ENCODE data around the gene SERPINB13. TPM values are rescaled to one million over a fixed set of nuclear protein-coding genes. Genes with fewer than 3 reads are reported as not detected.
A peak's percentile ranks its signal among the peaks of the same experiment; 100 is the strongest.

Gene SERPINB13
- total RNA-seq, 1 donor from 2014 or later = not detected

DNA sequence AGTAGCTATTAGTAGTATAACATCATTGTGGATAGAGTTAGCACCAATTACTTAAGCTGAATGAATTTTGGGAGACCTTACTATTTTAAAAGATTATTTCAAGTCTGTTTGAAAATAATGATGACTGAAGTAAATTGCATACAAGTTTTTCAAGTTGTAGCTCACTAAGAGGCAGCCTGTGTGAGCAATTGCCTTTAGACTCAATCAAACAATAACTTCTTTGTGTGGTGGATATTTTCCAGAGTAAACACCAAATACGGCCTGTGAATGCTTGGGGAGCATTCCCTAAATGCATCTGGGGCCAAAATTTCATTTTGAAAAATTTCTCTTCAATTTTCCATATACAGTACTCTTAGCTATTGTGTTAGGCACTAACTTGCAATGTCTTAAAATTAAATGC, 37.1 kb upstream of the SERPINB13 start:
- TF ChIP-seq, protein P1, sequence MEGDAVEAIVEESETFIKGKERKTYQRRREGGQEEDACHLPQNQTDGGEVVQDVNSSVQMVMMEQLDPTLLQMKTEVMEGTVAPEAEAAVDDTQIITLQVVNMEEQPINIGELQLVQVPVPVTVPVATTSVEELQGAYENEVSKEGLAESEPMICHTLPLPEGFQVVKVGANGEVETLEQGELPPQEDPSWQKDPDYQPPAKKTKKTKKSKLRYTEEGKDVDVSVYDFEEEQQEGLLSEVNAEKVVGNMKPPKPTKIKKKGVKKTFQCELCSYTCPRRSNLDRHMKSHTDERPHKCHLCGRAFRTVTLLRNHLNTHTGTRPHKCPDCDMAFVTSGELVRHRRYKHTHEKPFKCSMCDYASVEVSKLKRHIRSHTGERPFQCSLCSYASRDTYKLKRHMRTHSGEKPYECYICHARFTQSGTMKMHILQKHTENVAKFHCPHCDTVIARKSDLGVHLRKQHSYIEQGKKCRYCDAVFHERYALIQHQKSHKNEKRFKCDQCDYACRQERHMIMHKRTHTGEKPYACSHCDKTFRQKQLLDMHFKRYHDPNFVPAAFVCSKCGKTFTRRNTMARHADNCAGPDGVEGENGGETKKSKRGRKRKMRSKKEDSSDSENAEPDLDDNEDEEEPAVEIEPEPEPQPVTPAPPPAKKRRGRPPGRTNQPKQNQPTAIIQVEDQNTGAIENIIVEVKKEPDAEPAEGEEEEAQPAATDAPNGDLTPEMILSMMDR (IDR thresholded peaks at IDR 0.05) = no peak

DNA sequence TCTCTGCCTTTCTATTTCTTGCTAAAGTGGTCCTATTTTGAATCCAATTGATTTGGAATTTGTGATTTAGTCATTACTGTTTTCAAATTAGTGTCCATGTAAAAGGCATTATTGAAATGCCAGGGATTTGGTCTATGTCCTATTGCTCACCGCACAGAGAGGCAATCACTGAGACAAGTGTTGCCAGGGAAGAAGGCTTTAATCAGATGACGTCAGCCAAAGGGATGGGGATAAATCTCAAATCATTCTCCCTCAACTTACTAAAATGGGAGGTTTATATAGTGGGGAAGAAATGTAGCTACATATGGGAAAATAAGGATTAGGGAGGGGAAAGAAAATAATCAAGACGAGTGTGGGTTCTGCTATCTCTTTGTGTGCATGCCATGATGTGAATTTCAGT, 35.4 kb upstream of the SERPINB13 start:
- no peaks in the 10 kb centered on the region for H3K9me3 ChIP-seq
- TF ChIP-seq, protein P1 (IDR thresholded peaks at IDR 0.05) = no peak
- no peak for ATAC-seq
- peaks cover 15% of the 10 kb centered on the region for H3K4me1 ChIP-seq
- H3K36me3 ChIP-seq = no peaks in the 10 kb centered on the region
- no peak overlapping the region for H3K27ac ChIP-seq
- intact Hi-C loops (cut with DNase I) = no loop called here
- H3K4me3 ChIP-seq = no peak overlapping the region
- no peak for DNase-seq
- no peaks in the 10 kb centered on the region for H3K27me3 ChIP-seq

More for the DNA sequence above, 37.1 kb upstream of the SERPINB13 start:
- DNase-seq (no peak), ATAC-seq (no peak)
- H3K9me3 ChIP-seq = no peaks in the 10 kb centered on the region
- peaks cover 15% of the 10 kb centered on the region for H3K4me1 ChIP-seq
- no peaks in the 10 kb centered on the region for H3K36me3 ChIP-seq
- H3K27me3 ChIP-seq = no peaks in the 10 kb centered on the region
- no peak overlapping the region for H3K4me3 ChIP-seq
- H3K27ac ChIP-seq = no peak overlapping the region
- intact Hi-C loops (cut with DNase I) = no loop called here

DNA sequence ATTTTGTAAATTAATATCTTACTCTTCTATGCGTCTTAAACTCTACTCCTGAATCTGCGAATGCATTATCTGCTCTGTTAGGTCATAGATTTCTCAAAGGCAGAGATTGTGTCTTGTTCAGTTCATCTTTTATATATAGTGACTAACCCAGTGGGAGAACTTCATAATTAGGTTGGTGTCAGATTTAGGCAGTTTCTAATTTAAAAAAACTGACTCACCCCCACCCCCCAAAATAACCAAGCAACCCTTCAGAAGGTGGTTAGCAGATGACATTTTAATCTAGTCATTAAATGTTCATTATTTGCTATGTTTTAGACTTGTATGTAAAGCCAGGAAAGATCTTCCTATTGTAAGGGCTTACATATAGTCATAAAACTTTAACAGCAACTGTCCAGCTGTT, 34.6 kb upstream of the SERPINB13 start:
- DNase-seq (no peak), ATAC-seq (no peak)
- H3K27me3 ChIP-seq = no peaks in the 10 kb centered on the region
- H3K4me3 ChIP-seq = no peak overlapping the region
- intact Hi-C loops (cut with DNase I) = no loop called here
- H3K27ac ChIP-seq = no peak overlapping the region
- H3K4me1 ChIP-seq = peaks cover 15% of the 10 kb centered on the region
- no peaks in the 10 kb centered on the region for H3K9me3 ChIP-seq
- no peaks in the 10 kb centered on the region for H3K36me3 ChIP-seq
- TF ChIP-seq, protein P1 (IDR thresholded peaks at IDR 0.05) = no peak

DNA sequence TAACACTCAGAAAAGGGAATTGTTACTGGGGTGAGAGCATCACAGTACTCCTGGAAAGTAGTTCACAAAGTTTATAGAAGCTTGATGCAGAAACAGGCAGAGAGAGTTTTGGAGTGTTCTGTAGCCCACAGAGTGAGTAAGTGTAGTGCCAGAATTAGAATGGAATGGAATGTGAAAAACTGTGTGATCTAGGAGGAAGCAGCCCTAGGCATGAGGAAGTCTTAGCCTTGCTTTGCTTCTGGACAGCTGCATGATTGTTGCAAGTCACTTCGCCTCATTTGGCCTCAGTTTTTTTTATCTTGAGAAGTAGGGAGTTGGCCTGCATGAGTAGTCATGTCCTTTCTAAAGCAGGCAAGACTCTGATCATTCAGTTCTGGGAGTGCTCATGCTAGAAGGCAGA, 34.1 kb upstream of the SERPINB13 start:
- peaks cover 15% of the 10 kb centered on the region for H3K4me1 ChIP-seq
- peak overlapping the region; percentile 0 for H3K27ac ChIP-seq
- H3K4me3 ChIP-seq = no peak overlapping the region
- no peaks in the 10 kb centered on the region for H3K36me3 ChIP-seq
- H3K9me3 ChIP-seq = no peaks in the 10 kb centered on the region
- DNase-seq (no peak), ATAC-seq (peak; percentile 97)
- intact Hi-C loops (cut with DNase I) = no loop called here
- H3K27me3 ChIP-seq = no peaks in the 10 kb centered on the region
- TF ChIP-seq, protein P1 (IDR thresholded peaks at IDR 0.05) = no peak

DNA sequence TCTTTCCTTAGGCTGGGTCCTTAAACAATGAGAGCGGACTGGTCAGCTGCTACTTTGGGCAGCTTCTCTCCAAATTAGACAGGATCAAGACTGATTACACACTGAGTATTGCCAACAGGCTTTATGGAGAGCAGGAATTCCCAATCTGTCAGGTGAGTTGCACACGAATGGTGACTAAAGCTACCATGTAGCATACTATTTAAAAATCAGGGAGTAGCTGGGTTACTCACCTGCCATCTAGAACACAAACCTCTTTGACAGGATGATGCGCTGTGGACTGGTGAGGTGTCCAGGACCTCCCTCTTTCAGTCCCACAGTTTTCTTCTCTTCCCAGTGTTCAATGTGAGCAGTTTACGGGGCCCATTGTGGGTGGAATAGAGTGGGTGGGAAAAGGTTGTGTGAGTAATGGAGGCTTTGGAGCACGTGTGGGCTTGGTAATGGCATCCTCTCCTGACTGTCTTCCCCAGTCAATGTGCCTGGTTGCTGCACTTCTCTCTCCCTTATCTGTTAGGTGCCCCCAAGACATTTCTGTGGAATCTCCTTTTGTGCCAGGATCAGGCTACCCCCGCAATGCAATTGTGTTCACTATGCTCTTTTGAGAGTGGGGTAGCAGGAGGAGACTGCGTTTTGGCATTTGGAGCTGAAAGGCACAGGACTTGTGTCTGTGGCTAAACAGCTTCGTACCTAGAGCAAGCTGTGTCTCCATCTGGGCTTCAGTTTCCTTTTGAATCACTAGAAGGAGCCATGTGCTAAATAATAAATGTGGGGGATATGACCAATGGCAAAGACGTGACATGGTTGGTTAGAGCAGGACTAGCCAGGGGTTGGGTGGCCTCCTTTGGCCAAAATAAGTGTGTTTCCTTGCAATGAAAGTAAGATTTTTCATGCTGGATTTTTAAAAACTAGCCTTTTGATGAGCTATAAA, 27.3 kb upstream of the SERPINB13 start:
- no peak overlapping the region for H3K27ac ChIP-seq
- no peaks in the 10 kb centered on the region for H3K9me3 ChIP-seq
- H3K36me3 ChIP-seq = no peaks in the 10 kb centered on the region
- intact Hi-C loops (cut with DNase I) = no loop called here
- ATAC-seq (no peak), DNase-seq (no peak)
- no peaks in the 10 kb centered on the region for H3K27me3 ChIP-seq
- TF ChIP-seq, protein P1 (IDR thresholded peaks at IDR 0.05) = no peak
- no peaks in the 10 kb centered on the region for H3K4me1 ChIP-seq
- no peak overlapping the region for H3K4me3 ChIP-seq

Data from upper lobe of right lung (tissue), 1 donor.